Posterior cingulate gyrus (tissue), 11 donors: ENCODE measurements around the gene CSNK2A3.
A peak's percentile ranks its signal among the peaks of the same experiment; 100 is the strongest.
"Not testable (repeated sequence)": the region's sequence is repeated elsewhere in the genome, so short reads cannot be mapped to it uniquely, and the experiment has no call there.

Source experiments
- DNase-seq, 10 donors: peaks; one replicate each; pipeline versions ENCODE4 v3.0.0 to v3.0.0-alpha.2; 2020 to 2021; ENCODE audit warnings: mixed read lengths in 3 of 10
- intact Hi-C: fragments of 100-400 bp; cut with DNase I; formaldehyde crosslinking; loops from one replicate; pipeline ENCODE4 v1.15.1; 2023

CSNK2A3 gene

GRCh38 chr11:11380883-11381282, 27.8 kb upstream of the CSNK2A3 start:
- intact Hi-C loops: no loop called here
- no peak for DNase-seq

GRCh38 chr11:11380340-11380739, 27.3 kb upstream of the CSNK2A3 start:
- DNase-seq: no peak
- intact Hi-C loops: no loop called here

- intact Hi-C loops: no loop called here
- no peak for DNase-seq
Measured at GRCh38 chr11:11379661-11380060, 26.6 kb upstream of the CSNK2A3 start.

- no peak for DNase-seq
- intact Hi-C loops: no loop called here
Measured at GRCh38 chr11:11378184-11378940, 25.3 kb upstream of the CSNK2A3 start.

- intact Hi-C loops: no loop called here
- DNase-seq: no peak
Measured at GRCh38 chr11:11374358-11375148, 21.5 kb upstream of the CSNK2A3 start.

GRCh38 chr11:11373934-11374333, 20.9 kb upstream of the CSNK2A3 start:
- DNase-seq: no peak
- intact Hi-C loops: no loop called here

GRCh38 chr11:11372461-11372860, 19.4 kb upstream of the CSNK2A3 start:
- no peak for DNase-seq
- intact Hi-C loops: no loop called here

- intact Hi-C loops: no loop called here
- no peak for DNase-seq
Measured at GRCh38 chr11:11370962-11371303, 17.9 kb upstream of the CSNK2A3 start.

GRCh38 chr11:11370255-11370961, 17.4 kb upstream of the CSNK2A3 start:
- intact Hi-C loops: no loop called here
- peak in 3 of 10 donors; percentile 19 to 25 (median 24) for DNase-seq

- DNase-seq: no peak
- intact Hi-C loops: no loop called here
Measured at GRCh38 chr11:11366793-11367192, 13.7 kb upstream of the CSNK2A3 start.

GRCh38 chr11:11363674-11364073, 10.6 kb upstream of the CSNK2A3 start:
- intact Hi-C loops: no loop called here
- DNase-seq: no peak

- intact Hi-C loops: no loop called here
- no peak for DNase-seq
Measured at GRCh38 chr11:11359611-11360010, 6.6 kb upstream of the CSNK2A3 start.

- DNase-seq: no peak
- intact Hi-C loops: no loop called here
Measured at GRCh38 chr11:11356842-11357241, 3.8 kb upstream of the CSNK2A3 start.

- intact Hi-C loops, DNase-seq: not testable (repeated sequence)
Measured at GRCh38 chr11:11351851-11352250, 1.2 kb downstream of the CSNK2A3 start.

- no peak for DNase-seq
- intact Hi-C loops: no loop called here
Measured at GRCh38 chr11:11351042-11351586, 1.9 kb downstream of the CSNK2A3 start.

- intact Hi-C loops: no loop called here
Measured at GRCh38 chr11:11349870-11350337, 3.1 kb downstream of the CSNK2A3 start.

GRCh38 chr11:11349106-11349825, 3.8 kb downstream of the CSNK2A3 start:
- intact Hi-C loops: no loop called here
- DNase-seq: no peak

More at GRCh38 chr11:11349870-11350337, 3.1 kb downstream of the CSNK2A3 start:
- DNase-seq: no peak

GRCh38 chr11:11348303-11348702, 4.7 kb downstream of the CSNK2A3 start:
- intact Hi-C loops: no loop called here
- no peak for DNase-seq

- intact Hi-C loops: no loop called here
- no peak for DNase-seq
Measured at GRCh38 chr11:11347592-11347991, 5.5 kb downstream of the CSNK2A3 start.

- no peak for DNase-seq
- intact Hi-C loops: no loop called here
Measured at GRCh38 chr11:11346303-11346702, 6.7 kb downstream of the CSNK2A3 start.
